ENCODE data around the gene B3GALT5.

The B3GALT5 gene

GRCh38 chr21:39705849-39706248 lies 93.1 kb downstream of the B3GALT5 start:
- no peak for DNase-seq

GRCh38 chr21:39707316-39707715 lies 94.6 kb downstream of the B3GALT5 start:
- no peak for DNase-seq

- DNase-seq: no peak
These were observed 98.1 kb downstream of the B3GALT5 start for GRCh38 chr21:39710866-39711265.

GRCh38 chr21:39712273-39712672 lies 99.5 kb downstream of the B3GALT5 start:
- DNase-seq: no peak

GRCh38 chr21:39712976-39713375 lies 100.2 kb downstream of the B3GALT5 start:
- DNase-seq: no peak

GRCh38 chr21:39713905-39714304 lies 101.2 kb downstream of the B3GALT5 start:
- no peak for DNase-seq

- DNase-seq: peak in 1 of 14 donors; percentile 5
These were observed 101.6 kb downstream of the B3GALT5 start for GRCh38 chr21:39714331-39714730.

GRCh38 chr21:39715804-39716397 lies 103.2 kb downstream of the B3GALT5 start:
- peak in 8 of 14 donors; percentile 0 to 55 (median 12) for DNase-seq

GRCh38 chr21:39720126-39720778 lies 107.5 kb downstream of the B3GALT5 start:
- DNase-seq: no peak

GRCh38 chr21:39721885-39722284 lies 109.1 kb downstream of the B3GALT5 start:
- DNase-seq: no peak
